Measurements from ENCODE around the gene DOC2A.

Gene DOC2A

DNA sequence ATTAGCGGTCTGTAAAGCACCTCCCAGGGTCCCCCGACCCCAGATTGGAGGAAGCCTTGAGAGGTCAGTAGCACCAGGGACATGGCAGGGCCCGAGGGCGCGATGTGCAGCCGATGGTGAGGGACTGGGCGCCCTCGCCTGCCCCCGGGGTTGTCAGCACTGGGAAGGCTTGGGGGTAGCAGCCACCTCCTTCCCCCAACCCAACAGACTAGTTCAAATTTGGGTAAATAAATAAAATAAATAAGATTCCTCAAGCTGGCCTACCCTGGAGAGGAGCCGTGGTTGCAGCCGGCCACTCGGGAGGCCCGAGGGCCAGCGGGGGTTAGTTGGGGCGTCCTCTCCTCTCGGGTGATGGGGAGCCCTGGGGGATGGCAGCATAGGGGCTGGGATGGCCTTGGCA, 13.6 kb upstream of the DOC2A start:
- TF ChIP-seq CTCF (IDR thresholded peaks at IDR 0.05), result no peak

DNA sequence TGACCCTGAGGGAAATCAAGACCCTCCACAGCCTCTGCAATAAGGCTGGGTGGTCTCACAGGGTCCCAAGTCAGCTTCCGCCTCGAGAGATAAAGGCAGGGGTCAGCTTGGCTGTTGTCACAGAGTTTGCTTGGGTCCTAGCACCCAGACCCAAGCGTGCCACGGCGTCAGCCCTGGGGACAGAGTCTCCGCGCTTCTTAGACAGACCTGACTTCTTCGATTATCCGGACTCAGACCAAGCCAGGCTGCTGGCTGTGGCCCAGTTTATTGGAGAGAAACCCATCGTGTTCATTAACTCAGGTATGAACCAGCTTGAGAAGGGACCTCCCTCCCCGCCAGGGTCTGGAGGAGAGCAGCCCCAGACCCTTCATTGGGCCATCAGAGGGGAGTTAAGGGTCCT, 12.8 kb upstream of the DOC2A start:
- TF ChIP-seq CTCF (IDR thresholded peaks at IDR 0.05), result no peak

GRCh38 chr16:30022887-30023286, 12.1 kb upstream of the DOC2A start, which contains the start of gene C16orf92:
Gene C16orf92 (plus strand): TSS chr16:30023198. CDS start chr16:30023341, 143 bp downstream.
- TF ChIP-seq CTCF (IDR thresholded peaks at IDR 0.05), result no peak

- TF ChIP-seq CTCF (IDR thresholded peaks at IDR 0.05), result no peak
These were observed 7.9 kb upstream of the DOC2A start for GRCh38 chr16:30018731-30019158.

DNA sequence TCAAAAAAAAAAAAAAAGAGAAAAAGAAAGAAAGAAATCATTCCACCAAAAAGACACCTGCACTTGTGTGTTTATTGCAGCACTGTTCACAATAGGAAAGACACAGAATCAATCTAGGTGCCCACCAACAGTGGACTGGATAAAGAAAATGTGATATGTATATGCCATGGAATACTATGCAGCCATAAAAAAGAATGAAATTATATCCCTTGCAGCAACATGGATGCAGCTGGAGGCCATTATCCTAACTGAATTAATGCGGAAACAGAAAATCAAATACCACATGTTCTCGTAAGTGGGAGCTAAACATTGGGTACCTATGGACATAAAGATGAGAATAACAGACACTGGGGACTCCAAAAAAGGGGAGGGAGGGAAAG, 6.4 kb upstream of the DOC2A start:
- no peak for TF ChIP-seq CTCF (IDR thresholded peaks at IDR 0.05)

DNA sequence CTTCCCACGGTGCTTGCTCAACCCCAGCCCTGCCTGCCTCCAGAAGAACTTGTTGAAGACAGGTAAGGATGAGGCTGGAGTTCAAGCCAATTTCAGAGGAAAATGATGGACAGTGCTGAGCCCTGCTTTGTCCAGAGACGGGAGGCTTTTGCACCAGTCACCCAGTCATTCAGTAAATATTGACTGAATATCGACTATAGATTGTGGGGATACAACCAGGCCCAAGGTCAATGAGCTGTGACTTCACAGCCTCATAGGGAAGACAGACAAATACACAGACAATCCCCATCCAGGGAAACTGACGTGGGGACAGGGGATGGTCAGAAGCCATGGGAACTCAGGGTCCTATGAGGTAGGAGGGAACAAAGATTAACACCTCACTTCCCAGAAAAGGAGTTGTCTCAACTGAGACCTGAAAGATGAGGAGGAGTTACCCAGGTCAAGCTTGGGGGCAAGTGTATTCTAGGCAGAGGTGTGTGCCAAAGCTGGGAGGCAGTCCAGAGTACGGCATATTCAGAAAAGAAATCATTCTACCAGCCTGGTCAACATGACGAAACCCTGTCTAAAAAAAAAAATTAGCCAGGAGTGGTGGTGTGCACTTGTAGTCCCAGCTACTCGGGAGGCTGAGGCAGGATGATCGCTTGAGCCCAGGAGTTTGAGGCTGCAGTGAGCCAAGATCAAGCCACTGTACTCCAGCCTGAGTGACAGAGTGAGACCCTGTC, 5.9 kb upstream of the DOC2A start:
- no peak for TF ChIP-seq CTCF (IDR thresholded peaks at IDR 0.05)

DNA sequence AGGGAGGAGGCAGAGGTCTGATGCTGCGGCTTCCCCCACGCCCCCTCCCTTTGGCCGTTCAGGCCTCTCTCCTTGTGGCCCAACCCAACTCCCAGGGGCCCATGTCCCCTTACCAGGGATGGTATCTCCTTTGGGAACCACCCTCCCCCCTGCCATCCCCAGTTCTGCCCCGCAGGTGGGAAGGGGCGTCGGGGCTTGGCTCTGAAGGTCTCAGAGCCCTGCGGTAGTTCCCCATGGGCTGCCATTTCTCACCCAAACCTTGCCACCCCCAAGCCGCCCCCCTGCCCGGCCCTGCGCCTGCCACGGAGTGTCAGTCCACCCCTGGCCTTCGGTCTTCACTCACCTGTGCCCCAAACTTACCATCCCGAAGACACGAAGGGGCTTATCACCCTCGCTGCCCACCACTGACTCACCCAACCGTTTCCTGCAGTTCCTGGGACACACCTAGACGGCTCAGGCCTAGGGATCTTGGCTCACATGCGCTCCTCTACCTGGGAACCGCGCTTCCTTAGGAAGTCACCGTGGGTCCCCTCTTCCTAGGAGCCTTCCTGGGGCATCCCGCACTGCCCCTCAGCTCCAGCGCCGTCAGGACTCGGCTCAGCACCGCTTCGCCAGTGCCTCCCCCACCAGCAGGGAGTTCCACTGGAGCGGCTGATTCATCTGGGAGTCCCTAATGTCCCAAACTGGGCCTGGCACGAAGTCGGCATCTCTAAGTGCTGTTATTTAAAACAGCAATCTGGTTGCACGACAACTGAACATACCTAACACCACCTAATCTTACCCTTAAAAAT, 1.1 kb upstream of the DOC2A start:
- no peak for TF ChIP-seq CTCF (IDR thresholded peaks at IDR 0.05)
